IMR-90 (cell line): ENCODE data around the gene PHC2. TPM values are rescaled to one million over a fixed set of nuclear protein-coding genes. Genes with fewer than 3 reads are reported as not detected.

ENCODE experiments used
- ATAC-seq: fragments of 200-7000 bp; cut with Tn5 transposase; 2 replicates; pipeline ENCODE4 v1.9.1; 2020; ENCODE audit warnings: low read depth, mild to moderate bottlenecking, moderate library complexity
- BruUV-seq: library from RNA; stranded (reverse); fragments of 400-500 nt; replicated peaks from 2 replicates; lab custom pipeline; 2021; lab: Mats Ljungman, UMichigan
- CTCF ChIA-PET: fragments of 300-600 bp; formaldehyde crosslinking; extraction: SDS; loops from one replicate; lab custom pipeline; 2021; ENCODE audit warnings: antibody characterized with exemption; lab: Yijun Ruan, JAX
- POLR2A ChIA-PET: fragments of 300-600 bp; sonication (Branson Sonifier 250); formaldehyde crosslinking; loops from one replicate; lab custom pipeline; 2022; ENCODE audit warnings: antibody characterized with exemption; ENCODE audit not compliant: unreplicated experiment; lab: Charles Lee
- DNase-seq: peaks from one replicate; pipeline ENCODE4 v3.0.0; 2013
- H2AFZ ChIP-seq: replicated peaks from 2 replicates; pipeline ENCODE3; 2013; ENCODE audit warnings: low read length, mild to moderate bottlenecking; ENCODE audit not compliant: poor library complexity
- H2AK5ac ChIP-seq: 2 replicates; pipeline ENCODE4 v1.6.1; 2013; ENCODE audit warnings: low read depth, low read length, inconsistent platforms
- H2AK9ac ChIP-seq: replicated peaks from 2 replicates; pipeline ENCODE3; 2013; ENCODE audit warnings: mild to moderate bottlenecking, low read depth, low read length, moderate library complexity; ENCODE audit not compliant: poor library complexity
- H2BK120ac ChIP-seq: 2 replicates; pipeline ENCODE4 v1.6.1; 2013; ENCODE audit warnings: low read depth, low read length, inconsistent platforms
- H2BK15ac ChIP-seq: 3 replicates; pipeline ENCODE4 v1.6.1; 2013; ENCODE audit warnings: low read depth, low read length, inconsistent platforms
- H2BK20ac ChIP-seq: 2 replicates; pipeline ENCODE4 v1.6.1; 2013; ENCODE audit warnings: low read depth, mild to moderate bottlenecking, inconsistent platforms, low read length, moderate library complexity
- H2BK5ac ChIP-seq: 2 replicates; pipeline ENCODE4 v1.6.1; 2013; ENCODE audit warnings: mild to moderate bottlenecking, low read depth, low read length, inconsistent platforms; ENCODE audit not compliant: poor library complexity, severe bottlenecking
- H3K14ac ChIP-seq: replicated peaks from 2 replicates; pipeline ENCODE4 v1.6.1; 2013; ENCODE audit warnings: low read depth, low read length, inconsistent platforms
- H3K18ac ChIP-seq: 2 replicates; pipeline ENCODE4 v1.6.1; 2013; ENCODE audit warnings: low read depth, low read length, control low read depth
- H3K23ac ChIP-seq: 2 replicates; pipeline ENCODE4 v1.6.1; 2013; ENCODE audit warnings: low read depth, low read length, inconsistent platforms
- H3K27ac ChIP-seq: 2 replicates; pipeline ENCODE4 v1.5.1; 2013; ENCODE audit warnings: mild to moderate bottlenecking, control low read depth, low read length; ENCODE audit not compliant: insufficient read depth
- H3K27me3 ChIP-seq: 2 replicates; pipeline ENCODE4 v1.6.1; 2013; ENCODE audit warnings: low read length; ENCODE audit not compliant: control insufficient read depth, insufficient read depth
- H3K36me3 ChIP-seq: 2 replicates; pipeline ENCODE4 v1.6.1; 2013; ENCODE audit warnings: low read length, mixed read lengths; ENCODE audit not compliant: control insufficient read depth, insufficient read depth
- H3K4ac ChIP-seq: 2 replicates; pipeline ENCODE4 v1.6.1; 2013; ENCODE audit warnings: low read depth, low read length, inconsistent platforms
- H3K4me1 ChIP-seq: 2 replicates; pipeline ENCODE4 v1.6.1; 2013; ENCODE audit warnings: low read length, mixed read lengths; ENCODE audit not compliant: control insufficient read depth, insufficient read depth
- H3K4me2 ChIP-seq: 2 replicates; pipeline ENCODE4 v1.6.1; 2013; ENCODE audit warnings: low read depth, mild to moderate bottlenecking, control low read depth, low read length, moderate library complexity
- H3K4me3 ChIP-seq: 2 replicates; pipeline ENCODE4 v1.5.1; 2013; ENCODE audit warnings: low read depth, mild to moderate bottlenecking, control low read depth, low read length, moderate library complexity; ENCODE audit not compliant: insufficient read depth
- H3K56ac ChIP-seq: 2 replicates; pipeline ENCODE4 v1.6.1; 2013; ENCODE audit warnings: low read length, inconsistent platforms; ENCODE audit not compliant: insufficient read depth; ENCODE audit errors: extremely low read depth
- H3K79me1 ChIP-seq, 2 experiments: 2 replicates each; pipeline ENCODE4 v1.6.1; 2013; ENCODE audit warnings: low read length in 2 of 2, inconsistent platforms in 1 of 2, low read depth in 1 of 2
- H3K9ac ChIP-seq: 2 replicates; pipeline ENCODE4 v1.6.1; 2013; ENCODE audit warnings: low read depth, low read length, control low read depth
- H3K9me1 ChIP-seq: 2 replicates; pipeline ENCODE4 v1.6.1; 2013; ENCODE audit warnings: low read length, inconsistent platforms; ENCODE audit not compliant: insufficient read depth
- H3K9me3 ChIP-seq: 2 replicates; pipeline ENCODE4 v1.6.1; 2013; ENCODE audit warnings: low read length; ENCODE audit not compliant: control insufficient read depth, insufficient read depth
- H4K20me1 ChIP-seq: 2 replicates; pipeline ENCODE4 v1.6.1; 2013; ENCODE audit warnings: low read length, inconsistent platforms; ENCODE audit not compliant: insufficient read depth
- H4K5ac ChIP-seq: 2 replicates; pipeline ENCODE4 v1.6.1; 2013; ENCODE audit warnings: mild to moderate bottlenecking, low read depth, low read length, control low read depth
- H4K8ac ChIP-seq, 2 experiments: 2 replicates each; pipeline ENCODE4 v1.6.1; 2013; ENCODE audit warnings: low read depth in 2 of 2, low read length in 2 of 2, control low read depth in 1 of 2, inconsistent platforms in 1 of 2
- H4K91ac ChIP-seq: 2 replicates; pipeline ENCODE4 v1.6.1; 2013; ENCODE audit warnings: low read depth, low read length, inconsistent platforms; ENCODE audit not compliant: insufficient read depth
- BHLHE40 ChIP-seq: fragments of 150-350 bp; IDR thresholded peaks from 2 replicates; pipeline ENCODE4 v1.6.1; 2016; ENCODE audit warnings: mild to moderate bottlenecking, low read depth, low read length
- CEBPB ChIP-seq: IDR thresholded peaks from 2 replicates; pipeline ENCODE4 v1.6.1; 2012; ENCODE audit warnings: low read depth, low read length, improper control_type of control experiment
- CHD1 ChIP-seq: IDR thresholded peaks from 2 replicates; pipeline ENCODE4 v1.6.1; 2012; ENCODE audit warnings: low read depth, low read length, improper control_type of control experiment
- CTCF ChIP-seq: conservative IDR thresholded peaks from 2 replicates; pipeline ENCODE4 v1.5.1; 2012; ENCODE audit warnings: mild to moderate bottlenecking, low read depth, low read length, improper control_type of control experiment
- ELK1 ChIP-seq: fragments of 150-350 bp; IDR thresholded peaks from 2 replicates; pipeline ENCODE4 v1.6.1; 2016; ENCODE audit warnings: low read depth, mild to moderate bottlenecking, low read length, moderate library complexity, borderline replicate concordance
- FOS ChIP-seq: fragments of 150-350 bp; IDR thresholded peaks from 2 replicates; pipeline ENCODE4 v1.6.1; 2016; ENCODE audit warnings: low read depth, low read length
- MAFK ChIP-seq: IDR thresholded peaks from 2 replicates; pipeline ENCODE4 v1.6.1; 2012; ENCODE audit warnings: low read depth, low read length, improper control_type of control experiment
- MAZ ChIP-seq: IDR thresholded peaks from 2 replicates; pipeline ENCODE4 v1.6.1; 2012; ENCODE audit warnings: low read depth, mild to moderate bottlenecking, low read length, improper control_type of control experiment, moderate library complexity, borderline replicate concordance
- MXI1 ChIP-seq: IDR thresholded peaks from 2 replicates; pipeline ENCODE4 v1.6.1; 2012; ENCODE audit warnings: low read depth, mild to moderate bottlenecking, low read length, moderate library complexity, borderline replicate concordance
- NFE2L2 ChIP-seq: fragments of 150-350 bp; IDR thresholded peaks from 2 replicates; pipeline ENCODE4 v1.6.1; 2016; ENCODE audit warnings: low read depth, mild to moderate bottlenecking, low read length
- POLR2A ChIP-seq: IDR thresholded peaks from 2 replicates; pipeline ENCODE4 v1.6.1; 2012; ENCODE audit warnings: mild to moderate bottlenecking, low read depth, low read length
- RAD21 ChIP-seq: IDR thresholded peaks from 2 replicates; pipeline ENCODE4 v1.6.1; 2012; ENCODE audit warnings: low read length, improper control_type of control experiment
- RCOR1 ChIP-seq: IDR thresholded peaks from 2 replicates; pipeline ENCODE4 v1.6.1; 2012; ENCODE audit warnings: mild to moderate bottlenecking, low read length, improper control_type of control experiment; ENCODE audit not compliant: insufficient replicate concordance
- RFX5 ChIP-seq: IDR thresholded peaks from 2 replicates; pipeline ENCODE4 v1.8.0; 2012; ENCODE audit warnings: low read depth, mild to moderate bottlenecking, low read length, moderate library complexity
- SMC3 ChIP-seq: fragments of 150-350 bp; IDR thresholded peaks from 2 replicates; pipeline ENCODE4 v1.6.1; 2016; ENCODE audit warnings: low read depth, mild to moderate bottlenecking, antibody characterized with exemption, low read length, moderate library complexity
- USF2 ChIP-seq: fragments of 150-350 bp; IDR thresholded peaks from 2 replicates; pipeline ENCODE4 v1.6.1; 2017; ENCODE audit warnings: mild to moderate bottlenecking, antibody characterized with exemption, low read length, low read depth
- WGBS, 2 experiments: methylation state at CpG; one replicate each; pipeline versions ENCODE4 v1.1.5 to v1.1.7; 2013; ENCODE audit warnings: missing lambda C conversion rate in 2 of 2; ENCODE audit not compliant: insufficient read length in 1 of 2; ENCODE audit errors: extremely low coverage in 2 of 2; 5-methylcytosine and 5-hydroxymethylcytosine counted together
- dilution Hi-C: fragments of 300-500 bp; cut with HindIII; formaldehyde crosslinking; loops from one replicate; pipeline ENCODE4 v1.14.3; 2018; ENCODE audit warnings: low sequenced_read_pairs; ENCODE audit not compliant: unreplicated experiment
- in situ Hi-C: fragments of 300-500 bp; cut with MboI; formaldehyde crosslinking; loops from 3 replicates; pipeline ENCODE4 v1.14.3; 2019; ENCODE audit warnings: low sequenced_read_pairs, inconsistent platforms, mixed read lengths
- intact Hi-C: fragments of 100-400 bp; cut with micrococcal nuclease; formaldehyde crosslinking; loops from 2 replicates; pipeline ENCODE4 v1.10.0; 2022
- polyA plus RNA-seq, 3 experiments: library from polyadenylated mRNA; depleted of rRNA; stranded (reverse); fragments of >200 nt; gene quantifications; 2 replicates each; pipeline ENCODE4 v1.2.3, GENCODE V29; 2012; ENCODE audit warnings: low replicate concordance in 1 of 3
- total RNA-seq: library from RNA; depleted of rRNA; stranded (reverse); fragments of >200 nt; gene quantifications from 2 replicates; pipeline ENCODE4 v1.2.3, GENCODE V29; 2012

PHC2 gene
- total and polyA plus RNA-seq, 2 of the 4 experiments (the other 2 are of a cell fraction) = 46.4 to 98.1 TPM

- DNase-seq (peak; percentile 97), ATAC-seq (peak; percentile 74)
- H3K27ac ChIP-seq = peak overlapping the region; percentile 96
- H3K4me2 ChIP-seq = peak overlapping the region; percentile 88
- H2BK20ac ChIP-seq = peak overlapping the region; percentile 99
- H3K27me3 ChIP-seq = no peaks in the 10 kb centered on the region
- dilution Hi-C loops = no loop called here
- intact Hi-C loops = no loop called here
- peak overlapping the region; percentile 95 for H2BK5ac ChIP-seq
- H4K91ac ChIP-seq = peak overlapping the region; percentile 96
- no peak overlapping the region for H3K4me3 ChIP-seq
- H4K20me1 ChIP-seq = no peaks in the 10 kb centered on the region
- peak; percentile 13; the same call in 1 of the 2 replicates for TF ChIP-seq CEBPB
- no peak for TF ChIP-seq NFE2L2
- TF ChIP-seq RCOR1 = peak; percentile 79
- TF ChIP-seq USF2 = no peak
- no peak for TF ChIP-seq CTCF
- no peak for TF ChIP-seq CHD1
- no peak for TF ChIP-seq SMC3
- peak; percentile 48; the same call in 1 of the 2 replicates for TF ChIP-seq BHLHE40
- TF ChIP-seq MAZ = peak; percentile 20; the same call in 1 of the 2 replicates
- TF ChIP-seq FOS = peak; percentile 80
- TF ChIP-seq POLR2A = no peak
- no peak for TF ChIP-seq RFX5
- TF ChIP-seq ELK1 = no peak
- no peak for TF ChIP-seq RAD21
- TF ChIP-seq MXI1 = no peak
- TF ChIP-seq MAFK = peak; percentile 99
- H3K4me1 ChIP-seq = peaks cover 57% of the 10 kb centered on the region
- ChIA-PET CTCF (no interaction called here), POLR2A (interaction anchor here (0.6 kb wide), 2 partner anchors 41 to 54 kb away, joined by 3 to 15 read pairs; no protein-coding TSS in a partner anchor)
- peaks cover 22% of the 10 kb centered on the region for H3K9me1 ChIP-seq
- no peaks in the 10 kb centered on the region for H3K36me3 ChIP-seq
- peak overlapping the region; percentile 95 for H4K5ac ChIP-seq
- H3K9ac ChIP-seq = peak overlapping the region; percentile 83
- H3K23ac ChIP-seq = peak overlapping the region; percentile 82
- BruUV-seq = no TSS peak
- peak overlapping the region; percentile 81; the same call in 1 of the 2 replicates for H3K56ac ChIP-seq
- peak overlapping the region; percentile 99 for H3K18ac ChIP-seq
- H2BK120ac ChIP-seq = peak overlapping the region; percentile 98
- H3K9me3 ChIP-seq = no peaks in the 10 kb centered on the region
- H2BK15ac ChIP-seq = peak overlapping the region; percentile 91; the same call in 2 of the 3 replicates
- H3K4ac ChIP-seq = peak overlapping the region; percentile 97
- H2AK5ac ChIP-seq = peak overlapping the region; percentile 93
- no CpG with 5 or more reads among the region's 2 CpGs for WGBS, 2 experiments
- peak overlapping the region; percentile 85 for H3K14ac ChIP-seq
- H3K79me1 ChIP-seq = peaks cover 15 to 32% of the 10 kb centered on the region in 2 experiments; a peak in 3 of 4 replicates
- no peak overlapping the region for H2AFZ ChIP-seq
- in situ Hi-C loops = loop anchor here (5.0 kb wide), 1 partner anchor 42 kb away; the partner anchor contains the start of gene PHC2
- peak overlapping the region; percentile 62 for H2AK9ac ChIP-seq
- peak overlapping the region; percentile 82 to 91; a peak in 3 of 4 replicates for H4K8ac ChIP-seq
These were observed 40.4 kb downstream of the PHC2 start for GRCh38 chr1:33390542-33390941.
